Tibial nerve (tissue), 4 donors: Measurements from ENCODE around the gene MCC.

ENCODE experiments used
- EP300 ChIP-seq, 2 donors: sonication (generic); formaldehyde crosslinking; IDR thresholded peaks; one replicate each; pipeline ENCODE4 v1.6.1; 2017; ENCODE audit warnings: antibody characterized with exemption in 2 of 2, mild to moderate bottlenecking in 1 of 2
- TF ChIP-seq, protein P1 (sequence below), 5 experiments: fragments of 200-600 bp in 3 of 5; fragments of 450-650 bp in 2 of 5; sonication (generic) in 3 of 5; IDR thresholded peaks; one replicate each; pipeline ENCODE4 v1.5.1; 2016 to 2019; ENCODE audit warnings: antibody characterized with exemption in 5 of 5, mild to moderate bottlenecking in 3 of 5, moderate library complexity in 2 of 5

- TF ChIP-seq, protein P1, sequence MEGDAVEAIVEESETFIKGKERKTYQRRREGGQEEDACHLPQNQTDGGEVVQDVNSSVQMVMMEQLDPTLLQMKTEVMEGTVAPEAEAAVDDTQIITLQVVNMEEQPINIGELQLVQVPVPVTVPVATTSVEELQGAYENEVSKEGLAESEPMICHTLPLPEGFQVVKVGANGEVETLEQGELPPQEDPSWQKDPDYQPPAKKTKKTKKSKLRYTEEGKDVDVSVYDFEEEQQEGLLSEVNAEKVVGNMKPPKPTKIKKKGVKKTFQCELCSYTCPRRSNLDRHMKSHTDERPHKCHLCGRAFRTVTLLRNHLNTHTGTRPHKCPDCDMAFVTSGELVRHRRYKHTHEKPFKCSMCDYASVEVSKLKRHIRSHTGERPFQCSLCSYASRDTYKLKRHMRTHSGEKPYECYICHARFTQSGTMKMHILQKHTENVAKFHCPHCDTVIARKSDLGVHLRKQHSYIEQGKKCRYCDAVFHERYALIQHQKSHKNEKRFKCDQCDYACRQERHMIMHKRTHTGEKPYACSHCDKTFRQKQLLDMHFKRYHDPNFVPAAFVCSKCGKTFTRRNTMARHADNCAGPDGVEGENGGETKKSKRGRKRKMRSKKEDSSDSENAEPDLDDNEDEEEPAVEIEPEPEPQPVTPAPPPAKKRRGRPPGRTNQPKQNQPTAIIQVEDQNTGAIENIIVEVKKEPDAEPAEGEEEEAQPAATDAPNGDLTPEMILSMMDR (IDR thresholded peaks at IDR 0.05): no peak
- TF ChIP-seq EP300 (IDR thresholded peaks at IDR 0.05): no peak
These were observed 413.2 kb downstream of the MCC start for GRCh38 chr5:113075019-113075418.
